ENCODE results near the gene CLDN24. TPM values are rescaled to one million over a fixed set of nuclear protein-coding genes. Genes with fewer than 3 reads are reported as not detected.

Gene CLDN24
- total and polyA plus RNA-seq, 2 donors (not counting 3 experiments of a cell fraction or from before 2014, with no cell fraction given), result not detected

GRCh38 chr4:183366206-183366835 lies 44.1 kb upstream of the CLDN24 start:
- Histone ChIP-seq H3K9me1 (replicated peaks; ENCODE audit: control insufficient read depth, extremely low read depth, insufficient read depth, low read length) (no peaks in the 10 kb centered on the region), H3K79me2 (ENCODE audit: control insufficient read depth, insufficient read depth, low read length) (no peaks in the 10 kb centered on the region), H3K9ac (replicated peaks; ENCODE audit: extremely low read depth, insufficient read depth, low read length) (no peak overlapping the region), H4K20me1 (replicated peaks; ENCODE audit: control insufficient read depth, extremely low read depth, insufficient read depth, low read length) (no peaks in the 10 kb centered on the region), H2AFZ (ENCODE audit: low read depth, low read length) (no peak overlapping the region), H3K27ac (ENCODE audit: insufficient read depth, low read depth, low read length) (no peak overlapping the region), H3K4me3 (replicated peaks in 1 of 3; ENCODE audit: insufficient read depth in 1 of 3, low read depth in 1 of 3, low read length in 3 of 3) (no peak overlapping the region), H3K27me3 (ENCODE audit: control insufficient read depth in 2 of 2, insufficient read depth in 2 of 2, low read length in 2 of 2) (no peaks in the 10 kb centered on the region), H3K4me2 (ENCODE audit: insufficient read depth, low read length) (no peak overlapping the region), H3K36me3 (ENCODE audit: control insufficient read depth in 2 of 2, extremely low read depth in 1 of 2, insufficient read depth in 2 of 2, low read length in 2 of 2) (no peaks in the 10 kb centered on the region), H3K4me1 (ENCODE audit: control insufficient read depth, extremely low read depth, insufficient read depth, low read length) (no peaks in the 10 kb centered on the region), H3K9me3 (replicated peaks; ENCODE audit: control insufficient read depth, insufficient read depth, low read length) (no peaks in the 10 kb centered on the region)
- CTCF ChIA-PET, result interaction anchor here (5.1 kb wide), 1 partner anchor 104 kb away, joined by 33 read pairs; no protein-coding TSS in a partner anchor
- intact Hi-C loops (cut with micrococcal nuclease), result no loop called here
- BruUV-seq (replicated peaks), result no TSS peak
- DNase-seq (ENCODE audit: low read depth, low spot score) (no peak), FAIRE-seq (no peak)
- TF ChIP-seq FOS (IDR thresholded peaks at IDR 0.05; ENCODE audit: borderline replicate concordance, insufficient read depth, low read length) (no peak), MYC (IDR thresholded peaks at IDR 0.05; ENCODE audit: low read depth, low read length) (no peak), POLR2AphosphoS5 (IDR thresholded peaks at IDR 0.05; ENCODE audit: insufficient read depth, low read depth, low read length) (no peak), EZH2 (IDR thresholded peaks at IDR 0.05; ENCODE audit: borderline replicate concordance, low read depth, low read length, severe bottlenecking) (no peak), CTCF (IDR thresholded peaks at IDR 0.05; ENCODE audit: extremely low read depth in 1 of 2, insufficient read depth in 1 of 2, low read depth in 1 of 2, low read length in 2 of 2) (no peak), JUN (IDR thresholded peaks at IDR 0.05; ENCODE audit: borderline replicate concordance, insufficient read depth, insufficient read length, low read depth) (no peak), GATA2 (IDR thresholded peaks at IDR 0.05; ENCODE audit: insufficient read depth, insufficient read length, low read depth, low read length) (no peak), POLR2A (IDR thresholded peaks at IDR 0.05; ENCODE audit: low read depth, low read length) (no peak), MAX (IDR thresholded peaks at IDR 0.05; ENCODE audit: insufficient read depth, insufficient read length) (no peak)
- POLR2A ChIA-PET, result no interaction called here
- dilution Hi-C loops (cut with MboI; ENCODE audit: extremely low pct_ligation_motif_present, low sequenced_read_pairs), result no loop called here
